Subcutaneous adipose tissue (tissue), 4 donors: ENCODE results near the gene TOB1. TPM values are rescaled to one million over a fixed set of nuclear protein-coding genes. Genes with fewer than 3 reads are reported as not detected.

Experiments
- total RNA-seq, 4 donors: library from RNA; depleted of rRNA; stranded (reverse); fragments of >200 nt; gene quantifications; one replicate each; pipeline ENCODE4 v1.1.0, GENCODE V29; 2016
- TF ChIP-seq, protein P1 (sequence below): fragments of 450-650 bp; IDR thresholded peaks from one replicate; pipeline ENCODE4 v1.5.1; 2016; ENCODE audit warnings: low read depth, mild to moderate bottlenecking, control low read depth, antibody characterized with exemption, moderate library complexity

The TOB1 gene
- total RNA-seq, 4 donors from 2014 or later, result 19.5 to 67.2 (median 24.5) TPM

DNA sequence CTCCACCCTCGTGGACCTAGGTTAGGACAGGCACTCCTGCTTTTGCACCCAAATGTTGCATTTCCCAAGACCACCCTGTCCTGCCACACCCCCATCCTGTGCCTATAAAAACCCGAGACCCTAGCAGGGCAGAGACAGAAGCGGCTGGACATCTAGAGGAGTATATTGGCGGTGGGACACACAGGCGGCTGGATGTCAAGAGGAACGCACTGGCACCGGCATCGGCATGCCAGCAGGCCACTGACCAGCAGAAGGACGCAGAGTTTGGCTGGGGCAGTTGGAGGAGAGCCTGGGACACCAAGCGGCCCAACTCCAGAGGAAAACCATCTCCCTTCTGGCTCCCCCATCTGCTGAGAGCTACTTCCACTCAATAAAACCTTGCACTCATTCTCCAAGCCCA is 45.5 kb downstream of the TOB1 start:
- TF ChIP-seq, protein P1, sequence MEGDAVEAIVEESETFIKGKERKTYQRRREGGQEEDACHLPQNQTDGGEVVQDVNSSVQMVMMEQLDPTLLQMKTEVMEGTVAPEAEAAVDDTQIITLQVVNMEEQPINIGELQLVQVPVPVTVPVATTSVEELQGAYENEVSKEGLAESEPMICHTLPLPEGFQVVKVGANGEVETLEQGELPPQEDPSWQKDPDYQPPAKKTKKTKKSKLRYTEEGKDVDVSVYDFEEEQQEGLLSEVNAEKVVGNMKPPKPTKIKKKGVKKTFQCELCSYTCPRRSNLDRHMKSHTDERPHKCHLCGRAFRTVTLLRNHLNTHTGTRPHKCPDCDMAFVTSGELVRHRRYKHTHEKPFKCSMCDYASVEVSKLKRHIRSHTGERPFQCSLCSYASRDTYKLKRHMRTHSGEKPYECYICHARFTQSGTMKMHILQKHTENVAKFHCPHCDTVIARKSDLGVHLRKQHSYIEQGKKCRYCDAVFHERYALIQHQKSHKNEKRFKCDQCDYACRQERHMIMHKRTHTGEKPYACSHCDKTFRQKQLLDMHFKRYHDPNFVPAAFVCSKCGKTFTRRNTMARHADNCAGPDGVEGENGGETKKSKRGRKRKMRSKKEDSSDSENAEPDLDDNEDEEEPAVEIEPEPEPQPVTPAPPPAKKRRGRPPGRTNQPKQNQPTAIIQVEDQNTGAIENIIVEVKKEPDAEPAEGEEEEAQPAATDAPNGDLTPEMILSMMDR, result no peak

- TF ChIP-seq, protein P1, result no peak
These were observed 47.1 kb downstream of the TOB1 start for GRCh38 chr17:50818921-50819657.

DNA sequence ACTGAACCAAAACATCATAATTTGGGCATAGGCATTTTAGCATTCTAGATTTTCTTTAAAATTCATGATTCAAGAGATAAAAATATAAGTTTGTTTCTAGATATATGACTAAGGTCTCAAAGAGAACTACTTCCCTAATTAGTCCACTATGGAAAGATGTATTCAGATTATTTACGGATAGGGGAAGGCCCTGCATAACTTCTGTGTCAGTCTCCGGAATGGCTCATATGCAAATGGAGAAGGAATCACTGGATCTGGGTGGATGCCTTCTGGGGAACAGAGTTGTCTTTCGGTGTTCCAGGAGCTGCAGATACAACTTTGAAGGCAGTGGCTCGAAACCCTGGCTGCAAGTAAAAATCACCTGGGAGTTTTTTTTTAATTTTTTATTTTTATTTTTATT is 47.9 kb downstream of the TOB1 start:
- TF ChIP-seq, protein P1, result no peak

DNA sequence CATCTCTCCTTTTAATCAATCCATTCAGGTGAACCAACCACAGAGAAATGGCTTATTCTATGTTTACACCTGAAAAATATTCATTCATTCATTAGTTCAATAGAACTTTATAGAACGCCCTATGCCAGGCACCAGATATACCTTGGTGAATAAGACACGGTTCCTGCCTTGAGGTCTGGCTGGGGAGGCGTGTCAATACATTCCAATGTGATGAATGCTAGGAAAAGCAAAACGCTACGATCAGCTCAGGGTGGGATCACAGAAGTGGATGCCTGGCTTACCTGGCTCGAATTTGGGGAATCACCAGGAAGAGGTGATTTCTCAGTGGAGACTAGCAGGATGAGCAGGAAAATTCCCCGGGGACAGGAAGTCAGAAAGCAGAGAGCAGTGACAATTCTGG is 48.3 kb downstream of the TOB1 start:
- TF ChIP-seq, protein P1, result no peak

DNA sequence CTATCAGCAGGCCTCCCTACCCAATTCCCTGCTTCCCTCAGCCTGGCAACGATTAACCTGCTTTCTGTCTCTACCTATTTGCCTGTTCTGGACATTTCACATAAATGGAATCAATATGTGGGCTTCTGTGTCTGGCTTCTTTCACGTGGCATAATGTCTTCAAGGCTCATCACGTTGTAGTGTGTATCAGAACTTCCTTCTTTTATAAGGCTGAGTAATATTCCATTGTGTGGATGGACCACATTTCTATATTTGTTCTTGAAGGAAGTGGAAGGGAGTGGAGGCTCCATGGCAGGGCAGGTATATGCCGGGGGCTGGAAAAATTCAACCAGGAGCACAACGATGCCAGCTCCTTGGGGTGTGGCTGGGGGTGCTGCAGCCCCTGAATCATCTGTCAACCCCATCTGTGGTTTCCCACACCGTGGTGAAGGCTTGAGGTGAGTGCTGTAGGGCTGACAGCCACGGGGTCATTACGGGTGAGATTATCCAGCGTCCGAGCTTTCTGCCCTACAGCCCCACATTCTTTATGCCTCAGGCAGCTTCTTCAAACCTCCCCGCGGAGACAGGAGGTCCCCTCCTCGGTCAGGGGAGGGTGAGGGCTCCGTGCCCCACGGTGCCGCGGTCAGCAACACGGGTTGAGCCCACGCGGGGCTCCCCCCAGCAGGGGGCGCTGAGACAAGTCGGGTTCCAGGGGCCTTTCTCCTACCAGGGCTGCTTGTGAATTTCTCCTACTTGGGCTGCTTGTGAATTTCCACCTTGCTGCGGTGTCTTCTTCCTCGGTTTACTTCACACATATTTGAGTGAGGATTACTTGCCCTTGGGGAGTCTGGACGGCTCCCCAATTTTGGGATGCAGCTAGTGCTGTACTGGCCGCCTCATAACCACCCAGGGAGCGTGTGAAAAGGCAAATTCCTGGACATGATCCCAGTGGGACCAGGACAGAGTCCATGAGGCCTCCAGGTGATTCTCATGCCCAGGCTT is 49.1 kb downstream of the TOB1 start:
- TF ChIP-seq, protein P1, result no peak

- TF ChIP-seq, protein P1, result no peak
These were observed 49.9 kb downstream of the TOB1 start for GRCh38 chr17:50816271-50816670.

- TF ChIP-seq, protein P1, result no peak
These were observed 50.8 kb downstream of the TOB1 start for GRCh38 chr17:50815400-50815799.
